Neural cell (in vitro differentiated cells): ENCODE measurements around the gene LAMP1. TPM values are rescaled to one million over a fixed set of nuclear protein-coding genes. Genes with fewer than 3 reads are reported as not detected.

ENCODE experiments used
- H2AFZ ChIP-seq: fragments of 200-600, 300-800 bp; sonication (generic), shearing (Covaris generic); 2 replicates; pipeline ENCODE4 v1.6.0; 2014; ENCODE audit warnings: low read depth, mild to moderate bottlenecking, antibody characterized with exemption, low read length, moderate library complexity
- H3F3A ChIP-seq: fragments of 200-600 bp; shearing (Covaris generic); 2 replicates; pipeline ENCODE4 v1.6.1; 2016; ENCODE audit warnings: mild to moderate bottlenecking, moderate library complexity, mixed read lengths, antibody characterized with exemption, low read length; ENCODE audit not compliant: insufficient read depth, poor library complexity, severe bottlenecking
- H3K27ac ChIP-seq: fragments of 200-600, 300-800 bp; sonication (generic), shearing (Covaris generic); 2 replicates; pipeline ENCODE4 v1.5.1; 2014; ENCODE audit warnings: mild to moderate bottlenecking, low read length, moderate library complexity
- H3K27me3 ChIP-seq: fragments of 300-800, 200-600 bp; sonication (generic), shearing (Covaris generic); 2 replicates; pipeline ENCODE4 v1.6.0; 2014; ENCODE audit warnings: mild to moderate bottlenecking, low read depth, low read length, moderate library complexity; ENCODE audit not compliant: insufficient read depth
- H3K36me3 ChIP-seq: fragments of 300-800, 200-600 bp; sonication (generic), shearing (Covaris generic); 2 replicates; pipeline ENCODE4 v1.5.1; 2014; ENCODE audit warnings: mild to moderate bottlenecking, antibody characterized with exemption, low read length, moderate library complexity; ENCODE audit not compliant: insufficient read depth
- H3K4me2 ChIP-seq: fragments of 300-800, 200-600 bp; sonication (generic), shearing (Covaris generic); 2 replicates; pipeline ENCODE4 v1.6.0; 2014; ENCODE audit warnings: mild to moderate bottlenecking, low read length
- H3K4me3 ChIP-seq: fragments of 300-800, 200-600 bp; sonication (generic), shearing (Covaris generic); 2 replicates; pipeline ENCODE4 v1.5.1; 2014; ENCODE audit warnings: mild to moderate bottlenecking, low read length, moderate library complexity
- H3K79me2 ChIP-seq: fragments of 200-600 bp; shearing (Covaris generic); replicated peaks from 2 replicates; pipeline ENCODE4 v1.6.0; 2014; ENCODE audit warnings: mild to moderate bottlenecking, low read length, moderate library complexity; ENCODE audit not compliant: insufficient read depth
- H3K9ac ChIP-seq: fragments of 300-800, 200-600 bp; sonication (generic), shearing (Covaris generic); 2 replicates; pipeline ENCODE4 v1.6.1; 2016; ENCODE audit warnings: mild to moderate bottlenecking, low read length, mixed read lengths
- H3K9me2 ChIP-seq: fragments of 200-600 bp; shearing (Covaris generic); 2 replicates; pipeline ENCODE4 v1.6.1; 2016; ENCODE audit warnings: mild to moderate bottlenecking, low read length, mixed read lengths; ENCODE audit not compliant: insufficient read depth
- H3K9me3 ChIP-seq: fragments of 200-600, 300-800 bp; sonication (generic), shearing (Covaris generic); 2 replicates; pipeline ENCODE4 v1.6.1; 2016; ENCODE audit warnings: mild to moderate bottlenecking, mixed run types, low read length, moderate library complexity, mixed read lengths
- H4K20me1 ChIP-seq: fragments of 200-600 bp; shearing (Covaris generic); 2 replicates; pipeline ENCODE4 v1.6.1; 2016; ENCODE audit warnings: mild to moderate bottlenecking, mixed run types; ENCODE audit not compliant: insufficient read depth
- EP300 ChIP-seq: fragments of 450-650 bp; conservative IDR thresholded peaks from 2 replicates; pipeline ENCODE4 v1.6.1; 2014; ENCODE audit warnings: antibody characterized with exemption, mild to moderate bottlenecking, moderate library complexity; ENCODE audit not compliant: poor library complexity, severe bottlenecking
- EZH2 ChIP-seq: fragments of 200-600, 300-800 bp; shearing (Covaris generic), sonication (generic); IDR thresholded peaks from 2 replicates; pipeline ENCODE4 v1.6.1; 2014; ENCODE audit warnings: antibody characterized with exemption, low read length, borderline replicate concordance, mild to moderate bottlenecking; ENCODE audit not compliant: insufficient read depth, poor library complexity, severe bottlenecking
- MXI1 ChIP-seq: fragments of 450-650 bp; conservative IDR thresholded peaks from 2 replicates; pipeline ENCODE4 v1.6.1; 2014; ENCODE audit warnings: antibody characterized with exemption, mild to moderate bottlenecking; ENCODE audit not compliant: poor library complexity, severe bottlenecking
- POLR2AphosphoS5 ChIP-seq: IDR thresholded peaks from 2 replicates; pipeline ENCODE4 v1.6.1; 2012
- RAD21 ChIP-seq: fragments of 450-650 bp; conservative IDR thresholded peaks from 2 replicates; pipeline ENCODE4 v1.6.1; 2014; ENCODE audit warnings: antibody characterized with exemption, mild to moderate bottlenecking, moderate library complexity
- SMC3 ChIP-seq: fragments of 450-650 bp; conservative IDR thresholded peaks from 2 replicates; pipeline ENCODE4 v1.6.1; 2014; ENCODE audit warnings: antibody characterized with exemption, mild to moderate bottlenecking, moderate library complexity; ENCODE audit not compliant: poor library complexity
- TAF1 ChIP-seq: IDR thresholded peaks from 2 replicates; pipeline ENCODE4 v1.6.1; 2012; ENCODE audit warnings: low read depth
- polyA plus RNA-seq: library from polyadenylated mRNA; depleted of rRNA; stranded (reverse); fragments of >200 nt; gene quantifications from 2 replicates; pipeline ENCODE4 v1.2.3, GENCODE V29; 2014
- TF ChIP-seq, protein P1 (sequence below): IDR thresholded peaks from 2 replicates; pipeline ENCODE4 v1.6.1; 2012; ENCODE audit warnings: borderline replicate concordance
- TF ChIP-seq, protein P2 (sequence below): fragments of 450-650 bp; IDR thresholded peaks from 2 replicates; pipeline ENCODE4 v1.5.1; 2014; ENCODE audit warnings: antibody characterized with exemption, mild to moderate bottlenecking, moderate library complexity; ENCODE audit not compliant: poor library complexity, severe bottlenecking

The LAMP1 gene
- polyA plus RNA-seq, 1 donor from 2014 or later: 69.7 TPM

DNA sequence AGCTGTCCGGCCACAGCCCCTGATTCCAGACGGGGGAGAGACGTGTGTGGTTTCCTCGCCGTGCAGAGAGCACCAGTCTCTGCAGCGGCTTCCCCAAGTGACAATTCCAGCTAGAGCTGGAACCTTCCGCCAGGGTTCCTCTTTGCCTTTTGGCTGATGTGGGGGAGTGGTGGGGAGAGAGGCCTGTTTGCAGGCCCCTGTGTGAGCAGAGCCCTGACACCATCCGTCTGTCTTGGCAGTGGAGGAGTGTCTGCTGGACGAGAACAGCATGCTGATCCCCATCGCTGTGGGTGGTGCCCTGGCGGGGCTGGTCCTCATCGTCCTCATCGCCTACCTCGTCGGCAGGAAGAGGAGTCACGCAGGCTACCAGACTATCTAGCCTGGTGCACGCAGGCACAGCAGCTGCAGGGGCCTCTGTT, 25.0 kb downstream of the LAMP1 start:
- H3K9me3 ChIP-seq: no peaks in the 10 kb centered on the region
- H3K27ac ChIP-seq: no peak overlapping the region
- H3K9ac ChIP-seq: no peak overlapping the region
- no peaks in the 10 kb centered on the region for H3K79me2 ChIP-seq
- H3F3A ChIP-seq: no peaks in the 10 kb centered on the region
- no peak overlapping the region for H2AFZ ChIP-seq
- TF ChIP-seq, protein P1, sequence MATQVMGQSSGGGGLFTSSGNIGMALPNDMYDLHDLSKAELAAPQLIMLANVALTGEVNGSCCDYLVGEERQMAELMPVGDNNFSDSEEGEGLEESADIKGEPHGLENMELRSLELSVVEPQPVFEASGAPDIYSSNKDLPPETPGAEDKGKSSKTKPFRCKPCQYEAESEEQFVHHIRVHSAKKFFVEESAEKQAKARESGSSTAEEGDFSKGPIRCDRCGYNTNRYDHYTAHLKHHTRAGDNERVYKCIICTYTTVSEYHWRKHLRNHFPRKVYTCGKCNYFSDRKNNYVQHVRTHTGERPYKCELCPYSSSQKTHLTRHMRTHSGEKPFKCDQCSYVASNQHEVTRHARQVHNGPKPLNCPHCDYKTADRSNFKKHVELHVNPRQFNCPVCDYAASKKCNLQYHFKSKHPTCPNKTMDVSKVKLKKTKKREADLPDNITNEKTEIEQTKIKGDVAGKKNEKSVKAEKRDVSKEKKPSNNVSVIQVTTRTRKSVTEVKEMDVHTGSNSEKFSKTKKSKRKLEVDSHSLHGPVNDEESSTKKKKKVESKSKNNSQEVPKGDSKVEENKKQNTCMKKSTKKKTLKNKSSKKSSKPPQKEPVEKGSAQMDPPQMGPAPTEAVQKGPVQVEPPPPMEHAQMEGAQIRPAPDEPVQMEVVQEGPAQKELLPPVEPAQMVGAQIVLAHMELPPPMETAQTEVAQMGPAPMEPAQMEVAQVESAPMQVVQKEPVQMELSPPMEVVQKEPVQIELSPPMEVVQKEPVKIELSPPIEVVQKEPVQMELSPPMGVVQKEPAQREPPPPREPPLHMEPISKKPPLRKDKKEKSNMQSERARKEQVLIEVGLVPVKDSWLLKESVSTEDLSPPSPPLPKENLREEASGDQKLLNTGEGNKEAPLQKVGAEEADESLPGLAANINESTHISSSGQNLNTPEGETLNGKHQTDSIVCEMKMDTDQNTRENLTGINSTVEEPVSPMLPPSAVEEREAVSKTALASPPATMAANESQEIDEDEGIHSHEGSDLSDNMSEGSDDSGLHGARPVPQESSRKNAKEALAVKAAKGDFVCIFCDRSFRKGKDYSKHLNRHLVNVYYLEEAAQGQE: no peak
- TF ChIP-seq RAD21: no peak
- TF ChIP-seq TAF1: no peak
- no peaks in the 10 kb centered on the region for H3K9me2 ChIP-seq
- H3K4me3 ChIP-seq: no peak overlapping the region
- no peak overlapping the region for H3K4me2 ChIP-seq
- H4K20me1 ChIP-seq: no peaks in the 10 kb centered on the region
- no peaks in the 10 kb centered on the region for H3K36me3 ChIP-seq
- H3K27me3 ChIP-seq: no peaks in the 10 kb centered on the region

DNA sequence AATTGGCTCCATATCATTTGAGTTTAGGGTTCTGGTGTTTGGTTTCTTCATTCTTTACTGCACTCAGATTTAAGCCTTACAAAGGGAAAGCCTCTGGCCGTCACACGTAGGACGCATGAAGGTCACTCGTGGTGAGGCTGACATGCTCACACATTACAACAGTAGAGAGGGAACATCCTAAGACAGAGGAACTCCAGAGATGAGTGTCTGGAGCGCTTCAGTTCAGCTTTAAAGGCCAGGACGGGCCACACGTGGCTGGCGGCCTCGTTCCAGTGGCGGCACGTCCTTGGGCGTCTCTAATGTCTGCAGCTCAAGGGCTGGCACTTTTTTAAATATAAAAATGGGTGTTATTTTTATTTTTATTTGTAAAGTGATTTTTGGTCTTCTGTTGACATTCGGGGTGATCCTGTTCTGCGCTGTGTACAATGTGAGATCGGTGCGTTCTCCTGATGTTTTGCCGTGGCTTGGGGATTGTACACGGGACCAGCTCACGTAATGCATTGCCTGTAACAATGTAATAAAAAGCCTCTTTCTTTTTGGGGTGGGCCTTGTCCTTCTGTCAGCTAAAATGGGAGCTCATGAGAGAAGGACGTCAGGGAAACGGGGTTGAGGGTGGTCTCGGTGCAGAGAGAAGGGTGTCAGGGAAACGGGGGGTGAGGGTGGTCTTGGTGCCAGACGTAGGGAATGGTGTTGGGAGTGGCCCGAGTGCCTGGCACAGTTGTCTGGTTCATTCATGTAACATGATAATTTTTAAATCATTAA, 26.0 kb downstream of the LAMP1 start:
- H3K9ac ChIP-seq: no peak overlapping the region
- TF ChIP-seq EZH2 (no peak), POLR2AphosphoS5 (no peak), RAD21 (no peak), TAF1 (no peak), EP300 (no peak), SMC3 (no peak), MXI1 (no peak)
- TF ChIP-seq, protein P2, sequence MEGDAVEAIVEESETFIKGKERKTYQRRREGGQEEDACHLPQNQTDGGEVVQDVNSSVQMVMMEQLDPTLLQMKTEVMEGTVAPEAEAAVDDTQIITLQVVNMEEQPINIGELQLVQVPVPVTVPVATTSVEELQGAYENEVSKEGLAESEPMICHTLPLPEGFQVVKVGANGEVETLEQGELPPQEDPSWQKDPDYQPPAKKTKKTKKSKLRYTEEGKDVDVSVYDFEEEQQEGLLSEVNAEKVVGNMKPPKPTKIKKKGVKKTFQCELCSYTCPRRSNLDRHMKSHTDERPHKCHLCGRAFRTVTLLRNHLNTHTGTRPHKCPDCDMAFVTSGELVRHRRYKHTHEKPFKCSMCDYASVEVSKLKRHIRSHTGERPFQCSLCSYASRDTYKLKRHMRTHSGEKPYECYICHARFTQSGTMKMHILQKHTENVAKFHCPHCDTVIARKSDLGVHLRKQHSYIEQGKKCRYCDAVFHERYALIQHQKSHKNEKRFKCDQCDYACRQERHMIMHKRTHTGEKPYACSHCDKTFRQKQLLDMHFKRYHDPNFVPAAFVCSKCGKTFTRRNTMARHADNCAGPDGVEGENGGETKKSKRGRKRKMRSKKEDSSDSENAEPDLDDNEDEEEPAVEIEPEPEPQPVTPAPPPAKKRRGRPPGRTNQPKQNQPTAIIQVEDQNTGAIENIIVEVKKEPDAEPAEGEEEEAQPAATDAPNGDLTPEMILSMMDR: no peak
- TF ChIP-seq, protein P1: no peak
- H2AFZ ChIP-seq: no peak overlapping the region
- H3K9me2 ChIP-seq: no peaks in the 10 kb centered on the region
- H3K36me3 ChIP-seq: no peaks in the 10 kb centered on the region
- no peaks in the 10 kb centered on the region for H3K9me3 ChIP-seq
- H3K79me2 ChIP-seq: no peaks in the 10 kb centered on the region
- H3K27ac ChIP-seq: no peak overlapping the region
- H3F3A ChIP-seq: no peaks in the 10 kb centered on the region
- no peak overlapping the region for H3K4me3 ChIP-seq
- no peaks in the 10 kb centered on the region for H3K27me3 ChIP-seq
- no peak overlapping the region for H3K4me2 ChIP-seq
- no peaks in the 10 kb centered on the region for H4K20me1 ChIP-seq
